H54 (cell line): ENCODE data around the gene PRTFDC1.
"Not testable (repeated sequence)": the region's sequence is repeated elsewhere in the genome, so short reads cannot be mapped to it uniquely, and the experiment has no call there.

Source experiments
- DNase-seq: peaks from one replicate; pipeline ENCODE4 v3.0.0; 2011; ENCODE audit warnings: low spot score, mixed read lengths; ENCODE audit not compliant: insufficient read length
- FAIRE-seq: peaks from 3 replicates; lab custom pipeline; 2011; peaks lifted over from hg19 to GRCh38; lab: Jason Lieb, UNC
- POLR2A ChIP-seq: IDR thresholded peaks from 2 replicates; pipeline ENCODE4 v1.6.1; 2011; ENCODE audit warnings: low read depth, mild to moderate bottlenecking, low read length

PRTFDC1 gene

DNA sequence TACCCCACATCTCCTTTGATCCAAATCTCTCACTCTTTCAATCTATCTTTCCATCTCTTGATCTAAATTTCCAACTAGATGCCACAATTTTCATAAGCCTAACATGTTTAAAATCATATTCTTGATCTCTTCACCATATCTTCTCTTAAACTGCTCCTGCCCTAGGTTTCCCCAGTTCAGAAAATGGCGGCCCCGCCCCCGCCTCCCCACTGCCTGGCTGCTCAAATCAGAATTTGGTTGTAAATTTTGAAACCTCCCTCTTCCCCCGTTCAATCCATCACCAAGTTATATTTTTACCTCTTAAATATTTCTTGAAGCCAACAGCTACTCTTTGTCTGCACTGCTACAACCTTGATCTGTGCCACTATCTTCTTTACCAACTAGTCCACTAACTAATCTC is 27.3 kb upstream of the PRTFDC1 start:
- DNase-seq (no peak), FAIRE-seq (no peak)
- TF ChIP-seq POLR2A: no peak

DNA sequence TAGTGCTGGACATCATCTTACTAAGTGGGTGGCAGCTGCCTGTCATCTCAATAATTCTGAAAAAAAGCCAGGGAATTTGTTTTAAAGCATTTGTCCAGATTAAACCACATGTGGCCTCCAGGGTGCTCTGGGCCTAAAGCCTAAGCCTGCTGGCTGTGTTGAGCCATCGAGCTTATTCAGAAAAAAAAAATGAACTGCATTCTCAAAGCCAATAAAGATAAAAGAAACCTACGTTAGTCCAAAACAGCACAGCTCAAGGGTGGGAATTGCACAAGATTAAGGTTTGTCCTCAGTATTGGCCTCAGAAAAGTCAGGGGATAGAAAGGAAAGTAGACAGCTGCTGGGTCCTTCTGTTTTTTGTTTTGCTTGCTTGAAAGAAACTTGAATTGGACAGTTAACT is 22.6 kb upstream of the PRTFDC1 start:
- TF ChIP-seq POLR2A: no peak
- DNase-seq: no peak
- FAIRE-seq: no peak

DNA sequence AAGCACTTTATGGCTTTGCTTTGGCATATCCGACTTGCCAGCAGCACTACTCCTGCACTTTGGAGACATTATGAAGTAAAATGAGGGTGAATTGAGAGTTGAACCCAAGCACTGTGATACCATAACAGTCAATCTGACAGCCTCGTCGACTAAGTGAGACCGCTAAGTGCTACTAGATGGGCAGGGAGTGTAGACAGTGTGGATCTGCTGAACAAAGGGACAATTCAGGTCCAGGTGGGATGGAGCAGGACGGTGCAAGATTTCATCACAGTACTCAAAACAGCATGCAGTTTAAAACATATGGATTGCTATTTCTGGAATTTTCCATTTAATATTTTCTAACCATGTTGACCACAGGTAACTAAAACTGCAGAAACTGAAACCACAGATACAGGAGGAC is 20.8 kb upstream of the PRTFDC1 start:
- no peak for FAIRE-seq
- no peak for TF ChIP-seq POLR2A
- DNase-seq: no peak

DNA sequence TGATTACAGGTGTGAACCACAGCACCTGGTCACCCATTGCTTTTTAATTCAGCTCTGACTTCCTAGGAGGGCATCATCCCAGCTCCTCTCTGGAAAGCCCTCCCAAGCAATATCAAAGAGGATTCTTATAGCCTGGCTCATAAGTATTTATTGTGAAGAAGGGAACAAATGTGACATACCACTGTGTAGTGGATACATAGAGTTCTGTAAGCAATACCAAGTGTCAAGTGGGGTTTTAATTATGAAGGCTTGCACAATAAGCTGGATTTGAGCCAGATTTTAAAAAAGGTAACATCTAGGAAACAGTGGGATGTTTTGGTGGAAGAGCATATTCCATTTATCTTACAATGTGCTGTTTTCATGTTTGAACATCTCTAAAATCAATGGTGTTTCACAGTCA is 19.0 kb upstream of the PRTFDC1 start:
- DNase-seq: no peak
- no peak for TF ChIP-seq POLR2A

DNA sequence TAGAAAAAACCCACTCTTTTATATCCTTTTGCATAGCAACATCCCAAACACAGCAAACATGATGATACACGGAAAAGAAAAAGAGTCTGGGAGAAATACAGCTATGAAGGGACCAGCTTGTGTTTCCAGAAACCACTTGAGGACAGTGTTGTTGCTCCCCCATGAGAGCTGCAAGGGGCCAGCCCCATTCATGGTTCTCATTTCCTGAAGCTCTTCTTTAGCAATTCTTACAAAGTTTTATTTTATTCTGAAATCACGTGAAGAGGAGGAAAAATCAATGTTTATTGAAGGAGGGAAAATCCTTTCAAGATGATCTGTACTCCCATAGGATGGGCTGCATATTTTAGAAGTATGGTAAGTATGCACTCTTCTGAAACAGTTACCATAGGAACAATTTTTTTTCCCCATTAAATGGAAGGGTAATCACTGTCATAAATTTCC is 17.5 kb upstream of the PRTFDC1 start:
- no peak for TF ChIP-seq POLR2A
- DNase-seq (no peak), FAIRE-seq (no peak)

More for the DNA sequence above, 19.0 kb upstream of the PRTFDC1 start:
- no peak for FAIRE-seq

DNA sequence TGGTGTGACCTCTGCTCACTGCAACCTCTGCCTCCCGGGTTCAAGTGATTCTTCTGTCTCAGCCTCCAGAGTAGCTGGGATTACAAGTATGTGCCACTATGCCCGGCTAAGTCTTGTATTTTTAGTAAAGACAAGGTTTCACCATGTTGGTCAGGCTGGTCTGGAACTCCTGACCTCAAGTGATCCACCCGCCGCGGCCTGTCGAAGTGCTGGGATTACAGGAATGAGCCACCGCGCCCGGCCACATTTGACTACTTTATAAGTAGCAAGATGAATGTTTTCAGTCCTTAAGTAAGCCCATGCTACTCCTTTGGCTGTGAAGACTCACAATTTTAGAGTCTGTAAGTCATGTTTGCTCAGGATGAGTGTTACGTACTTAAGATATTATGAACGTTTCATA is 16.5 kb upstream of the PRTFDC1 start:
- FAIRE-seq, DNase-seq: not testable (repeated sequence)

DNA sequence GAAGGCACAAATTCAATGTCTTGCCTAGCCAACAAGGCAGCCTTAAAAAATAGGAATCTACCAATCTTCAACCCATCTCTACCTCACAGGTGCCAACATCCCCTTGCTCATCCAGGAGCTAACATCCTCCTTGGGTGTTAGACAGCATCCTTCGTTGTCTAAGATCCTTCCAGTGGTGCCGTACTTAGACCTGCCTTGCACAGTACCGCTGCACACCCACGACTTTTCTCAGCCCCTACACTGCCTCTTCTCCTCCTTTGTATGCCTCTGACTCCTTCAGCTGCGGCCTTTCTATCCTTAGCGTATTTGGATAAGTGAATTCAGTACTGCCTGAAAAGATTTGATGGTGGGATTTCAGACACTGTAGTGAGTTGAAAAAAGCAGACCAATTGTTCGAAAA is 15.9 kb upstream of the PRTFDC1 start:
- no peak for TF ChIP-seq POLR2A
- no peak for FAIRE-seq

DNA sequence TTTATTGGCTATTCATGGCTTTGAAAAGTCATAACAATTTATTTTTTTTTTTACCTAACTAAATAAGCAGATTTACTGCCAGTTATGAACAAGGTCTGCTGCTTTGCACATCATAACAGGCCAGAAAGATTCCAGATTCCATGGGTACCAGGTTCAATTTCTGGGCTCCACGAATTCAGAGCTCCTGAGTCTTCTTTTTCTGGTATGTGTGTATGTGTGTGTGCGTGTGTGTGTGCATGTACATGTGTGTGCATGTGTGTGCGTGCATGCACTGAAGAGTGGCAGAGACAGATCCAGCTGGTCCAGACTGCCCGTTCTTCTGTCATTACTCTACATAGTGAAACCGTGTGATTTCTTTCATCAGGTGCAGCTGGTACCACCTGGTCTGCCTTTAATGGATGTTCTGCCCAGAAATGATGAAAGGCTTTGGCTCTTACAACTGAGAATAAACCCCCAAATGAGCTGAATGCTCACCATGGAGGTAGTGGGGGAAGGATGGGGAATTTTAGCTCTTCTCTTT is 14.6 kb upstream of the PRTFDC1 start:
- FAIRE-seq (no peak), DNase-seq (no peak)
- TF ChIP-seq POLR2A: no peak

More for the DNA sequence above, 15.9 kb upstream of the PRTFDC1 start:
- DNase-seq: no peak

DNA sequence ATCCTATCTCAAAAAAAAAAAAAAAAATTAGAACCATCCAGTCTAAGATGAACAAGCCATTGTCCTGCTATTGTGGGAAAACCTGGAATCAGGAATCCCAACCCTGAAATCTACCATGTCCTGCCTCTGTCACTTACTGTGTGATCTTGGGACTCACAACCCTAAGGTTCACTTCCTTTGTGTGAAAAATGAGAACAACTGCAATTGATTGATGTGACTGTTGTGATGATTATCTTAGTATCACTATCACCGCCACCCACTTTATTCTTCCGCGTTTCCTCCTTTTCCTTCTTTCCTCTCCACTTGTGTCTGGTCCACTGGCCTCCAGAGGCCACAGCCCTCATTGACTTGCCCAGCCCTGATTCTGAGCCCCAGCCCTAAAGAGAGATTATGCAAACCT is 12.6 kb upstream of the PRTFDC1 start:
- FAIRE-seq (no peak), DNase-seq (no peak)
- TF ChIP-seq POLR2A: no peak

DNA sequence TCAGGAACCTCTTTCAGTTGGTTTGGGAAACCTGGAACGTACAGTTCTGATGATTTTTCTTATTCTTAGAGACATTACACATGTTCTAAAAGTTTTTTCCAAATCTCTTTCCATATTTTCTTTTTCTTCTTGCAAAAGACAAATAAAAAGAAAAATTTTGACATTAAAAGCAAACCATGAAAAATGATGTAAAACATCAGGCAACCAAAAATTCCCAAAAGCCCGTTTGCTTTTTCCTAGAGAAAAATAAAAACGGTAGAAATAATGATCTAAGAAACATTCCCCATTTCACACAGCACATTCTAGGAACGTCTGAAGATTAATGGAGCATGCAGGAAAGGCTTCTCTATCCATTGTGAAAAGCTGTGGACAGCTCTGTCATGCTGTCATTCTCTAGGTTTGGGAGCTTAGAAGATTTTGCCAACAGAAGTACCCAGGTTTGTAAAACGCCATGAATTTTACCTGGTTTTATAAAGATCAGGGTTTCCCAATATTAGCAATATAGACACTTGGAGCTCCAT is 11.2 kb upstream of the PRTFDC1 start:
- peak; percentile 20 for FAIRE-seq
- no peak for DNase-seq

DNA sequence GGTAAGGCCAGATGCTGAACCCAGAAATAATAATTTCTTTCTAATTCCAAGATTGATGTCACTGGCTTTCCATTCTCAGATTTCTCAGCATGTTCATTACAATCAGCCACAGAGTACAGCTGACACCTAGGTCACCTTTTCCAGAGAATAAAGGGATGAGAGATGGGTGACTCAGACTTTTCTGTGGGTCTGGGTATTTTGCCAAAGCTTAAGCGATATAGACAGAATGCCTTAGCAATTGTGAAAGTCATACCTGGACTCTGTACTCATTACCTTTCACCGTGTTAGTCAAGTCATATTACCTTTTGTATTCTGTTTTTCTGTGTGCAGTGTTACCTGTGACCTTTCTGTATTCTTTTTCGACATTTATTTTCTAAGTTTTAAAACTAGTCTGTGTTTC is 10.6 kb upstream of the PRTFDC1 start:
- no peak for DNase-seq
- no peak for TF ChIP-seq POLR2A
- peak; percentile 94 for FAIRE-seq

More for the DNA sequence above, 11.2 kb upstream of the PRTFDC1 start:
- TF ChIP-seq POLR2A: no peak

DNA sequence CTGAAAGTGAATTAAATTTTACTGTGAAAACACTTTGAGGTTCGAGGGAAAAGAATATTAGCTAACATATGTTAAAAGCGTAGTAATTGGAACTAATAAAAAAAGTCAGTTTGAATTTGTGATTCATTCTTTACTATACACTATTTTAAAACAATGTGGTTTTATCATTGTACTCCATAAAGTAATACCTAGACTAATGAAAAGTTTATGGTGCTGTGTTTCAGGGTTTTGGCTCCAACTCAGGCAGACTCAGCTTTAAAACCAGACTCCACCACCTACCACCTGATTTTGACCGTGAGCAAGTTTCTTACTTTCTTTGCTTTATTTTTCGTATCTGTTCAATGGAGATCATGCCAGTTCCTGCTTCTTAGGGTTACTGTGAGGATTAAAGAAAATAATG is 9.2 kb upstream of the PRTFDC1 start:
- FAIRE-seq: no peak
- no peak for TF ChIP-seq POLR2A
- DNase-seq: no peak

DNA sequence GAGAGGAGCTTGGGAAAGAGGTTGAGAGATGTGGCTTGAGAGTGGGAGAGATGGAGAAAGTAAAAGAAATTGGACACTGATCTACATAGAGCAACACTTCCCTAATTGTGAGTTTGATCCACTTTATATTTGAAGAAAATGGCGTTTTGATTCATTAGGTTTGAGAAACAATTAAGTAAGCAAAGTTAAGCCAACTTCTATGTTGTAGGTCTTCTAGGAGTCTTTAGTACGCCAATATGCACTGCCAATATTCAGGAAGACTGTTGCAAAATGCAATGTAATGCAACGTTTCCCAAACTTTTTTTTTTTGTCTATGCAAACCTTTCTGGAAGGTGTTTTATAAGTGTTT is 7.0 kb upstream of the PRTFDC1 start:
- no peak for TF ChIP-seq POLR2A
- no peak for DNase-seq
- FAIRE-seq: no peak

DNA sequence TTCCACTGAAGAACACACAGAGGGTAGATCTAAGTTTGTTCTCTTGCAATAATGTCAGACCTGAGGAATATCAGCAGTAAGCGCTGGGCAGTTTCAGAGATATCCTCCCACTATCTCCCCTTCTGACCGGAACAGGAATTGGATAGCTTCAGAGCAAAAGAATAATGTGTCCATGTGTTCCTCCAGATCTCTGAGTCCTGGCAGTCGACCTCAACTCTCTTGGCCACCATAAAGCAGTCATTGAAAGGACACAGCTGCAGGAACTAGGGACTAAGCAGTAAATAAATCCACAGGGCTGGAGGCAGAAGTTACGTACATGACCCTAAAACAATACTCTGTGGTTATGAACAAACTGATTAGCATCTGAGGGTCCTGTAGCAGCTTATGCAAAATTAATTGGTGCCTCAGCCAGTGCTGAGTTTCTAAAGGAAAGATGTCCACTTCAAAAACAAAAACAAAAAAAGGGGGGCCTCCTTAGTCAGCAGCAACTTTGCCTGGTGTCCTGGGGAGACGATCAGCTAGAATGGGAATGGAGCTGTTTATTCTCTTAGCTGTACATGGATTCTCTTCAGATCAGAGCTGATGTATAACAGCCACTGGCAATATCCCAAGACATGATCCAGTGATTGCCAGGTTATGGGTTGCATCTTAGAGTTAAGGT is 6.4 kb upstream of the PRTFDC1 start:
- DNase-seq: no peak
- peak; percentile 83 for FAIRE-seq
- TF ChIP-seq POLR2A: no peak

DNA sequence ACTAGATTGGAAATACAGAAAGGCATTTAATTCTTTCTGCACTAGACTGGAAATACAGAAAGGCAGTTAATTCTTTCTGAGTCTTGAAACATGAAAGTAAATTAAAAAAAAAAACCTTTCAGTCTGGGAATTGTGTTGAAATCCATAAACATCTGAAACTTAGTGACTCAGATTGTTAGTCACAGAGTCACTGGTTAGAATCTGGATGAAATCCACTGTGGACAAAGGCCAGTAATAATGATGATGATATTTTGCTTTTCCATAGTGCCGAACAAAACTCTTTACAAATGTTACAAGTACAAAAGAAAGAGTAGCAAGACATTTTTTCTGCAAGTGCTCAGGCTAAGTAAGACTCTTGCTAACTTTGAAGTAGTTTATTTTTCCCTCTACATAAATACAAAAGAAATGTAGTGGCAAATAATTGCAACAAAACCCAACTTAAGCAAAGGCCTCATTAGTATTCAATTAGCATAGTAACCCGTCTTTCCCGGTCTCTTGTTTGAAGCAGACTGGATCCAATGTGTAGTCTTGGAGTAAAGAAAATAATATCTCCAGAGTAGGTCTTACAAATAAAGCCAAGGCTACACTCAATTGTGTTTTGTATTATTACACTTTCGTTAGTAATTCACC is 5.8 kb upstream of the PRTFDC1 start:
- DNase-seq (peak; percentile 42), FAIRE-seq (peak; percentile 80)
- no peak for TF ChIP-seq POLR2A

DNA sequence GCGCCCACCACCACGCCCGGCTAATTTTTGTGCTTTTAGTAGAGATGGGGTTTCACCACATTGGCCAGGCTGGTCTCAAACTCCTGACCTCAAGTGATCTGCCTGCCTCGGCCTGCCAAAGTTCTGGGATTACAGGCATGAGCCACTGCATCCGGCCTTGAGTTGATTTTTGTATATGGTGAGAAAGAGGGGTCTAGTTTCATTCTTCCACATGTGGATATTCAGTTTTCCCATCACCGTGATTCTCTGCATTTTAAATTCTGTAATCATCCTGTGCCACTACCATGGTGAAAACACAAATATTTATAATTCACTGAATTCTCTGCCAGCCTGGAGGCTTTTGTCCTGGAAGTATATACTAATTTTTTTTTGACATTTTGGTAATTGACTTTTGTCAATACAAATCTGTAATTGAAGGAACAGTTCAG is 5.2 kb upstream of the PRTFDC1 start:
- DNase-seq, FAIRE-seq: not testable (repeated sequence)
